NCI-H1092 treated with DMSO at 0.1 percent for 48 hours (cell line): Measurements from ENCODE around the gene PEX19.

Experiments used
- DNase-seq: peaks from one replicate; lab custom pipeline; 2025; lab: John Stamatoyannopoulos, UW

Gene PEX19

GRCh38 chr1:160238408-160238807 is 46.5 kb downstream of the PEX19 start:
- no peak for DNase-seq

GRCh38 chr1:160237558-160237957 is 47.4 kb downstream of the PEX19 start:
- no peak for DNase-seq

GRCh38 chr1:160236806-160237205 is 48.1 kb downstream of the PEX19 start:
- no peak for DNase-seq

GRCh38 chr1:160232911-160233310 is 52.0 kb downstream of the PEX19 start:
- no peak for DNase-seq

GRCh38 chr1:160228431-160228830 is 56.5 kb downstream of the PEX19 start:
- DNase-seq, result no peak

- DNase-seq, result no peak
Observed at GRCh38 chr1:160227561-160227960, 57.4 kb downstream of the PEX19 start.

GRCh38 chr1:160227034-160227433 is 57.9 kb downstream of the PEX19 start:
- DNase-seq, result no peak
